Fibroblast of villous mesenchyme (primary cell): ENCODE results near the gene EVX1. TPM values are rescaled to one million over a fixed set of nuclear protein-coding genes. Genes with fewer than 3 reads are reported as not detected.

Experiments used
- DNase-seq: peaks from one replicate; pipeline ENCODE4 v3.0.0-alpha.2; 2010; ENCODE audit warnings: low read depth
- H3K4me3 ChIP-seq: 2 replicates; pipeline ENCODE4 v1.5.1; 2011; ENCODE audit warnings: low read depth, mild to moderate bottlenecking, low read length
- total RNA-seq: library from RNA; depleted of rRNA; stranded (reverse); fragments of >200 nt; gene quantifications from 2 replicates; pipeline ENCODE4 v1.2.3, GENCODE V29; 2012
- TF ChIP-seq, protein P1 (sequence below): IDR thresholded peaks from 2 replicates; pipeline ENCODE4 v1.5.1; 2012; ENCODE audit warnings: low read depth, mild to moderate bottlenecking, low read length; ENCODE audit not compliant: insufficient read depth

EVX1 gene
- total RNA-seq, 1 donor: not detected

DNA sequence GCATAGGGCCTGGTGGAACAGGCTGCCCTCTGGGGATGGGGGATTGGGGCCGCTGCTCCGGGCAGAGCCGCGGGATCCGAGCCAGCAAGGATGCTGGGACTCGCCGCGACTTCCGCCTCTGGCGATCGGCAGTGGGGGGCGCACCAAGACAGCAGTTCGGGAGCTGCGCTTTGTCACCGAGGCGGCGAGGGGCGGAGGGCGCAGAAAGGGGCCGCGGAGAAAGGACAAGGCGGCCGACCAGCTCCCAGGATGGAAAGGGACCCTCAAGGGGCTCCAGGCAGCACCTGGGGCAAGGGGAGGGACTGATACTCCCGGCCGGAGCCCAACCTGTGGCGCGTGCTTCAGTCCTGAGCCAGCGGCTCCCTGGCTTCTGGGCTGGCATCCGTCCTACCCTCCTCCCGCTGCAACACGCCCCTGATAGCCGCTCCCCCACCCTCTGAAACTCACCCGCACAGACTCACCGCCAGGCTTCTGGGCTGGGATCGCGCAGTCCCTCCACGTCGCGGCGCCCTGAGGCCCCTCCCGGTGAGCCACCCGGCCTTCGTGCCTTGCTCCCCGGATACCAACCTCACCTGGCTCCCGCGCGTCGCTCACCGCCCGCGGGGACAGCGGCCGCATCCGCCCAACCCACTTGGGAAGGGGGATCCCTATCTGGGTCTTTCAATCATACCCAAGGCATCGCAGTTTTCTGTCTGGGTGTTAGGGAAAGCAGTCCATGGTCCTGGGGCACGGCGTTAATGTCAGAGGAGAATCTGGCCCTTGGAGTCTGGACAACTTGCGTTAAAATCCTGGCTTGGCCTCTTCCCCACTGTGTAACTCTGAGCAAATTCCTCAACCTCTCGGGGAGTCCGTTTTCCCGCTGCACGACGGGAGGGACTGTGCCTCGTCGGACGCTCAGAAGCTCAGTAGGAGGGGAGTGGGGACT lies 7.0 kb upstream of the EVX1 start:
- TF ChIP-seq, protein P1, sequence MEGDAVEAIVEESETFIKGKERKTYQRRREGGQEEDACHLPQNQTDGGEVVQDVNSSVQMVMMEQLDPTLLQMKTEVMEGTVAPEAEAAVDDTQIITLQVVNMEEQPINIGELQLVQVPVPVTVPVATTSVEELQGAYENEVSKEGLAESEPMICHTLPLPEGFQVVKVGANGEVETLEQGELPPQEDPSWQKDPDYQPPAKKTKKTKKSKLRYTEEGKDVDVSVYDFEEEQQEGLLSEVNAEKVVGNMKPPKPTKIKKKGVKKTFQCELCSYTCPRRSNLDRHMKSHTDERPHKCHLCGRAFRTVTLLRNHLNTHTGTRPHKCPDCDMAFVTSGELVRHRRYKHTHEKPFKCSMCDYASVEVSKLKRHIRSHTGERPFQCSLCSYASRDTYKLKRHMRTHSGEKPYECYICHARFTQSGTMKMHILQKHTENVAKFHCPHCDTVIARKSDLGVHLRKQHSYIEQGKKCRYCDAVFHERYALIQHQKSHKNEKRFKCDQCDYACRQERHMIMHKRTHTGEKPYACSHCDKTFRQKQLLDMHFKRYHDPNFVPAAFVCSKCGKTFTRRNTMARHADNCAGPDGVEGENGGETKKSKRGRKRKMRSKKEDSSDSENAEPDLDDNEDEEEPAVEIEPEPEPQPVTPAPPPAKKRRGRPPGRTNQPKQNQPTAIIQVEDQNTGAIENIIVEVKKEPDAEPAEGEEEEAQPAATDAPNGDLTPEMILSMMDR: peak; percentile 46
- H3K4me3 ChIP-seq: peak overlapping the region; percentile 60
- DNase-seq: peak; percentile 26

DNA sequence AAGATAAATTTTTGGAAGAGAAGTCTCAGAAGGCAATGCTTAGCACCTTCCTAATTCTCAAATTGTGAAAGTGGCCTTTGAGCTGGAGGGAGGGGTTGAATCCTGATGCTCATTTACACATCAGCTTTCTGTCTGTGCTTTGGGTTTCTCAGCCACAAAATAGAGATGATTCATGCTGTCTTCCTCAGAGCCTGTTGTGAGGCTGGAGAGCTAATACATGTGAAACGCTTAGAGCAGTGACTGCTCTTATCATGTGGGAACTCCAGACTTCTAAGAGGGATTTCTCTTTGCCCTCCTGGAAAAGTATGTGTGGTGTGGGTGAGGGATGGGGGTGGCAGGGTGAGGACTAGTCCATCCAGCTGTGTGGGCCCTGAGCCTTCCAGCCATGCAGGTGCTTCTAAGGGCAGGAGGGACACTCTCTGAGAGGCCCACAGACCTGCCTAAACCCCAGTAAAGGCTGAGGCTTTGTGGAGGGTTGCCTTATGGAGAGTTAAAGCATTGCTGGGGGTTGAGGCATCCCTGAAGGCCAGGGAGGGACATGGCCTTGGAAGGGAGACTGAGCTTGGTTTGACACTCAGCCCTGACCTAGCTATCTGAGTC lies 4.8 kb upstream of the EVX1 start:
- TF ChIP-seq, protein P1: no peak
- peak; percentile 28 for DNase-seq

DNA sequence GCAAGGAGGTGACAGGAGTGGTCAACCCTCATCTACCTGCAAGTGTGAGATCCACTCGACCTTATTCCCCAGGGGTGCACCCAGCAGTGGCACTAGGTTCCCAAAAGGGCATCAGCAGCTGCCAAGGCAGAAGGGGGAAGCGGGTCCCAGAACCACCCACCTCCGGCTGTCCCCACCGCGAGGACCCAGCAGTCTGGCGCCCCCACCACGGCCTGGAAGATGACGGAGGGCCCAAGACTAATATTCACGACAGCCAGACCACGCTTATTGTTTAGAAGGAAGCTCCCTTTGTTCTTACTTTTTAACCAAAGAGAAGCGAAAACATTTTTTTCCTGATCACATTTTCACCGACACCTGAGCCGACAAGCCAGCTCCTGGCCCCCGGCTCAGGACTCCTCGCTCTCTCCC lies 3.6 kb upstream of the EVX1 start:
- DNase-seq: no peak
- TF ChIP-seq, protein P1: no peak
- H3K4me3 ChIP-seq: no peak overlapping the region

More for the DNA sequence above, 4.8 kb upstream of the EVX1 start:
- no peak overlapping the region for H3K4me3 ChIP-seq

DNA sequence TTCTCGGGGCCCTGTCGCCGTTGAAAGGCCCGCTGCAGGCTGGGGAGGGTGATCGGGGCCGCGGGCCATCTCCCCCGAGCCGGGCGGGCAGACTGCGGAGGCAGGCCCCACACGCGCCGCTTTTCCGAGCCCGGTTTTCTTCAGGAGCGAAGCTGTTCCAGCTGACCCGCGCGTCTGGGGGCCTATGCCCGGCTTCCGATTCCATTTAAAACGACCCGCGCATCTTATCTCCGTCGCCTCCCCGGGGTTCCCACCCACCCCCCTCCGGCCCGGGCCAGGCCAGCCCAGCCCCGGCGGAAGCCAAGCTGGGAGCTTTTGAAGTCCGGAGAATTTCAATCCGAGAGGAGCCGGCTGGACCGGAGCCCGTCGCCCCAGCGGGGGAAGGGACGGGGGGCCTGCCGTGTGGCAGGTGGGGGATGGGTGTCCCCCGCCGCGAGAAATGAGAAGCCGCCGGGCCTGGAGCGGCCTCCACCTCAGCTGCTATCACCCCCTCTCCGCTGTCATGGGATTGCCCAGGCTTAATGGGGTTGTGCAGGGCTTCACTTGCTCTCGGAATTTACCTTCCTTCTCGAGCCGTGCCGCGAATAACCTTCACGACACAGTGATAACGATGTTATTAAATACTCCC lies 3.1 kb upstream of the EVX1 start:
- peak overlapping the region; percentile 16 for H3K4me3 ChIP-seq
- TF ChIP-seq, protein P1: no peak
- no peak for DNase-seq

DNA sequence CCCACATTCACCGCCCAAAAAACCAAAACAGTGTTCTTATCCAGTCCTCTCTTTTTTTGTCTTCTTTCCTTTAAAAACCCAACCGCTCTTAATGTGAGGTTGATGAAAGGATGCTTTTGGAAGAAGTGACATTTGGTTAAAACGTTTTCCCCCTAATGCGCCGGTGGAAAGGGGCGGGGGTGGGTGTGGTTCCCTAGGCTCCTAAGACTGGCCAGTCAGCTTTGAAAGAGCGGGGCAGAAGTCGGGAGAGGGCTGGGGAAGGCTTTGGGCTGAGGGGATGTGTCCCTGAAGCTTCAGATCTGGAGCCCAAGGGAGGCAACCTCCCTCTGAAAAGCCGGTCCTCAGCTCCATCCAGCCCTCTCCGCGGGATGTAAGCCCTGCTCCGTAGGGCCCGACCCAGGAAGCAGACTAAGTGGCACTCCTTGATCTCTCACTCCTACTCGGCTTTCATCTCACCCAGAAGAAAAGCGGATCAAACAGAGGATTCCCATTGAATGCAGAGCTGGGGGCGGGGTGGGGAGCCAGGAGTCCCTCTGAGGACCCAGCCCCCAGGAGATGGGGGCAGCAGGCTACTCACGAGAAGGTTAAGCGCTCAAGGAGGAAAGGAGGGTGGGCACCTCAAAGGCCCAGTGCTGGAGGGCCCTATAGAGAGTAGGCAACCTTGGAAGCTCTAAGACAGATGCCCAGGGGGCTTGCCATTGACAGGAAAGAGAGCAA lies 2.4 kb upstream of the EVX1 start:
- H3K4me3 ChIP-seq: no peak overlapping the region
- TF ChIP-seq, protein P1: no peak
- no peak for DNase-seq

DNA sequence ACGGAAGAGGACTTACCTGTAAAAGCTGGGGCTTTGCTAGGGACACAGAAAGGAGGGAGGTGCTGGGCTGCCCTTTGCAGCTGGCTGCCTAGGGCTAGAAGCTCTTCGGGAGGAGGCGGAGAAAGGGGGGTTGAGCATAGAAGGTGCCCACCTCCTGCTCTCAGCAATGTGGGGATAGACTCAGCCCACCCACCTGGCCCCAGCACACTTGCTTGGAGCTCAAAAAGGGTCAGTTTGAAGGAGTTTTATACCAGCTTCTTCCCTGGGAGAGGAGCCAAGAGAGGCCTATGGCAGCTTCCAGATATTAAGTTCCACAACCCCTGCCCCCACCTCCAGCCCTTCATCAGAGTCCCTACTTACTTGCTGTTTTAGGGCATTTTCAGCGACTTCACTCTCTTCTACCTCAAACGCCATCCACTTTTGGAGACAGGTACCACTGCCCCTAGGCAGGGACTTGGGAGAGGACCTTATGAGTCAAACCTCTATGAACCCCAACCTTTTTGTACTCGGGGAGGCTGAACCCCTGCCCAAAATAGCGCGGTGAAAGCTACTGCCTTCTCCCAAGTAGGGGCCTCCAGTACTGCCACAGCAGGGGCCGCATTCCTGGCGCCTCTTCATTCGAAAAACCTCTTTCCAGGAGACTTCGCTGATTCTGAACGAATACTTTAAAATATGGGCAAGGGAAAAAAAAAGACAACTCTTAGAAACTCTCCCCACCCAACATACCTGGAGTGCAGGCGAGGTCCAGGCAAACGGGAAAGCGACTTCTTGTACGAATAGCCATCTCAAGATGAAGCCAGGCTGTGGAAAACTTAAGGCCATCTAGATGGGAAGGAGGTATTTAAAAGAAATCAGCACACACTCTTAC lies 1.2 kb upstream of the EVX1 start:
- H3K4me3 ChIP-seq: no peak overlapping the region
- TF ChIP-seq, protein P1: no peak
- no peak for DNase-seq
